Measurements from ENCODE around the gene PDIA6. TPM values are rescaled to one million over a fixed set of nuclear protein-coding genes. Genes with fewer than 3 reads are reported as not detected.
A peak's percentile ranks its signal among the peaks of the same experiment; 100 is the strongest.

The PDIA6 gene
- total and polyA plus RNA-seq, 10 of the 15 experiments (the other 5 are each of a cell fraction or from before 2014, with no cell fraction given) = 148 to 526 (median 209) TPM

DNA sequence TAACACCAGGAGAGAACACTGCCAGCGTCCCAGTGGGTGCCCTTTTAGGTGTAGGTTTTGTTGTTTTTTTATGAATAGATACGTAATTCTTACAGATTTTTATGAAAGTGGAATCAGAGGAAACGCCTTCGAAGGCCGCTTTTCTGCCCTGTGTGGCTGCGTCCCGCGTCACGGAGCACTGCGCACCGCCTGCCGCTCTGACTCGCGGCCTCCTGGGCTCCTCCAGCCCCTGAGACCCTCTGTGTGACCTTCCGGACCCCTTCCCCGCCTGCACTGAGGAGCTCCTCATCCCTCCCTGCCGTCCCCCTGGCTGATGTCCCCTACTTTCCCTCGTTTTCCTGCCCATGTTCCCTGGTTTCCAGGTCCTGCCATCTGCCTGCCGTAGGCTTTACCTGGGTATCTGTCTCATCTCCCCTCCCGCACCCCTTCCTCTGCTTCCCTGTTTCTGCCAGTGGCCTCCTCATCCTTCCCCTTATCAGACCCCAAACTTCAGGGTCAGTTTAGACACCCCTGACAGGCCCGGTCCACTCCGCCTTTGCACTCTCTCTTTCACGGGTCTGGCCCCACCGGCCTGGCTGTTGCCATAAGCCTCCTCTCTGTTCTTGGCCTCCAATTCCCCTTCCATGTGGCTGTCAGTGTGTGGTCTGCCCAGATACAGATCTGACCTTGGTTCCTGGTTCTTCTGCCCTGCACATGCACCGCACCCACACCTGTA is 32.7 kb downstream of the PDIA6 start:
- in situ Hi-C loops (cut with MboI) = no loop called here
- WGBS (ENCODE audit: insufficient coverage, insufficient replicate concordance, low lambda C conversion rate, missing lambda C conversion rate) = 93% methylated on average over 24 of the region's 25 CpGs
- SMC1A ChIA-PET (ENCODE audit: uncharacterized antibody, unreplicated experiment) = no interaction called here

More for the DNA sequence above, 32.7 kb downstream of the PDIA6 start:
- Histone ChIP-seq H4K20me1 (ENCODE audit: control insufficient read depth, insufficient read depth) (no peaks in the 10 kb centered on the region), H3K27me3 (replicated peaks in 1 of 2; ENCODE audit: control insufficient read depth in 2 of 2, insufficient read depth in 2 of 2, low read length in 1 of 2) (no peaks in the 10 kb centered on the region), H3K79me2 (ENCODE audit: control insufficient read depth, insufficient read depth, low read length) (no peaks in the 10 kb centered on the region), H3K27ac (ENCODE audit: control insufficient read depth, insufficient read depth) (no peak overlapping the region), H3K36me3 (ENCODE audit: control insufficient read depth in 2 of 2, insufficient read depth in 2 of 2, low read length in 1 of 2) (peaks cover 28 to 47% of the 10 kb centered on the region in 2 experiments), H3K4me3 (no peak overlapping the region), H3K9ac (ENCODE audit: control insufficient read depth, insufficient read depth, low read length) (no peak overlapping the region), H3K9me3 (replicated peaks; ENCODE audit: control insufficient read depth, insufficient read depth, low read length) (no peaks in the 10 kb centered on the region), H2AFZ (ENCODE audit: control insufficient read depth, low read depth, low read length) (no peak overlapping the region), H3K4me2 (ENCODE audit: control insufficient read depth, insufficient read depth) (no peak overlapping the region), H3K4me1 (ENCODE audit: control insufficient read depth, insufficient read depth, low read length) (no peaks in the 10 kb centered on the region)
- intact Hi-C loops (cut with micrococcal nuclease; ENCODE audit: unreplicated experiment) = no loop called here
- FAIRE-seq (no peak), ATAC-seq (no peak), DNase-seq (ENCODE audit: low read depth, low spot score) (no peak)
- ChIA-PET CTCF (interaction anchor here (2.7 kb wide), 1 partner anchor 351 kb away, joined by 5 read pairs; no protein-coding TSS in a partner anchor), POLR2A (no interaction called here), RAD21 (ENCODE audit: unreplicated experiment) (no interaction called here)
- TF ChIP-seq POLR2A (IDR thresholded peaks at IDR 0.05; ENCODE audit: low read depth, low read length) (peak; percentile 58), ASH2L (IDR thresholded peaks at IDR 0.05; ENCODE audit: borderline replicate concordance, low read depth) (no peak), SMAD5 (IDR thresholded peaks at IDR 0.05; ENCODE audit: low read depth) (no peak)
- TF ChIP-seq, protein P1, sequence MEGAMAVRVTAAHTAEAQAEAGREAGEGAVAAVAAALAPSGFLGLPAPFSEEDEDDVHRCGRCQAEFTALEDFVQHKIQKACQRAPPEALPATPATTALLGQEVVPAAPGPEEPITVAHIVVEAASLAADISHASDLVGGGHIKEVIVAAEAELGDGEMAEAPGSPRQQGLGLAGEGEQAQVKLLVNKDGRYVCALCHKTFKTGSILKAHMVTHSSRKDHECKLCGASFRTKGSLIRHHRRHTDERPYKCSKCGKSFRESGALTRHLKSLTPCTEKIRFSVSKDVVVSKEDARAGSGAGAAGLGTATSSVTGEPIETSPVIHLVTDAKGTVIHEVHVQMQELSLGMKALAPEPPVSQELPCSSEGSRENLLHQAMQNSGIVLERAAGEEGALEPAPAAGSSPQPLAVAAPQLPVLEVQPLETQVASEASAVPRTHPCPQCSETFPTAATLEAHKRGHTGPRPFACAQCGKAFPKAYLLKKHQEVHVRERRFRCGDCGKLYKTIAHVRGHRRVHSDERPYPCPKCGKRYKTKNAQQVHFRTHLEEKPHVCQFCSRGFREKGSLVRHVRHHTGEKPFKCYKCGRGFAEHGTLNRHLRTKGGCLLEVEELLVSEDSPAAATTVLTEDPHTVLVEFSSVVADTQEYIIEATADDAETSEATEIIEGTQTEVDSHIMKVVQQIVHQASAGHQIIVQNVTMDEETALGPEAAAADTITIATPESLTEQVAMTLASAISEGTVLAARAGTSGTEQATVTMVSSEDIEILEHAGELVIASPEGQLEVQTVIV (IDR thresholded peaks at IDR 0.05; ENCODE audit: borderline replicate concordance, partially characterized antibody) = peak; percentile 10
- BruUV-seq (replicated peaks) = no TSS peak

All from GM12878 (cell line).